Pancreas (tissue), 10 donors: ENCODE results near the gene CSNK1G1. TPM values are rescaled to one million over a fixed set of nuclear protein-coding genes. Genes with fewer than 3 reads are reported as not detected.
"Not testable (repeated sequence)": the region's sequence is repeated elsewhere in the genome, so short reads cannot be mapped to it uniquely, and the experiment has no call there.

ENCODE experiments used
- ATAC-seq, 4 donors: fragments of 200-7000 bp; cut with Tn5 transposase; one replicate each; pipeline versions ENCODE4 v1.8.0 to v1.9.1; 2020; ENCODE audit warnings: mild to moderate bottlenecking in 4 of 4, moderate library complexity in 4 of 4
- DNase-seq, 6 donors: peaks; one replicate each; pipeline ENCODE4 v3.0.0-alpha.2; 2020
- FAIRE-seq: peaks from 2 replicates; lab custom pipeline; 2012; peaks lifted over from hg19 to GRCh38; lab: Jason Lieb, UNC
- H3K27ac ChIP-seq, 4 donors: fragments of 200-600 bp; sonication (generic); 1 replicate in 3 of 4; 2 replicates in 1 of 4; pipeline versions ENCODE4 v1.5.0 to v1.8.0; 2020
- H3K27me3 ChIP-seq, 4 donors: fragments of 200-600 bp; one replicate each; pipeline ENCODE4 v1.8.0; 2021
- H3K36me3 ChIP-seq, 3 donors: fragments of 200-600 bp; sonication (generic) in 1 of 3; one replicate each; pipeline versions ENCODE4 v1.5.0 to v1.8.0; 2020 to 2021
- H3K4me1 ChIP-seq, 3 donors: fragments of 200-600 bp; one replicate each; pipeline ENCODE4 v1.8.0; 2021
- H3K4me3 ChIP-seq, 4 donors: fragments of 200-600 bp; sonication (generic) in 2 of 4; one replicate each; pipeline versions ENCODE4 v1.5.0 to v1.8.0; 2020 to 2021
- H3K9me3 ChIP-seq, 4 donors: fragments of 200-600 bp; one replicate each; pipeline ENCODE4 v1.8.0; 2021
- WGBS, 2 donors: extraction: QIAGEN DNeasy Blood & Tissue Kit; methylation state at CpG; one replicate each; pipeline ENCODE4 v1.1.7; 2013; 5-methylcytosine and 5-hydroxymethylcytosine counted together
- intact Hi-C, 3 donors: fragments of 100-400 bp; cut with DNase I; formaldehyde crosslinking; loops; one replicate each; pipeline versions ENCODE4 v1.11.1 to v1.14.2; 2022
- polyA plus RNA-seq, 2 donors: library from polyadenylated mRNA; stranded (reverse); fragments of 200-250 nt; gene quantifications; one replicate each; pipeline ENCODE4 v1.2.3, GENCODE V29; 2013
- total RNA-seq, 6 donors: library from RNA; stranded (reverse); fragmentation: NEBNext Ultra II Directional in 4 of 6; extraction: Animal tissue kit (Norgen Biotek cat#: 25700) in 4 of 6; gene quantifications; one replicate each; pipeline versions ENCODE4 v1.2.1 to v1.2.4, GENCODE V29; 2021 to 2023
- TF ChIP-seq, protein P1 (sequence below), 4 donors: fragments of 200-600 bp; sonication (generic) in 3 of 4; IDR thresholded peaks; one replicate each; pipeline versions ENCODE4 v1.5.0 to v1.8.0; 2021; ENCODE audit warnings: antibody characterized with exemption in 4 of 4
- donor health status: healthy with polysubstance abuse.
- donor health status: DM: no; HTN: no; CAD: no; lungs with moderate emphysema.
- donor health status: DM: no; HTN: no; CAD: no.
- donor health status: control.
- donor health status: control.
- donor health status: Bipolar disorder and iron deficiency.
- donor health status: DM: yes; HTN: yes; CAD: no.
- donor health status: DM: no; HTN: no; CAD: no.
- donor health status: DM: no; HTN: no; CAD: no.
- donor health status: DM: yes; HTN: yes; CAD: no.

The CSNK1G1 gene
- total and polyA plus RNA-seq, 8 donors = 2.4 to 12.1 (median 7.0) TPM

DNA sequence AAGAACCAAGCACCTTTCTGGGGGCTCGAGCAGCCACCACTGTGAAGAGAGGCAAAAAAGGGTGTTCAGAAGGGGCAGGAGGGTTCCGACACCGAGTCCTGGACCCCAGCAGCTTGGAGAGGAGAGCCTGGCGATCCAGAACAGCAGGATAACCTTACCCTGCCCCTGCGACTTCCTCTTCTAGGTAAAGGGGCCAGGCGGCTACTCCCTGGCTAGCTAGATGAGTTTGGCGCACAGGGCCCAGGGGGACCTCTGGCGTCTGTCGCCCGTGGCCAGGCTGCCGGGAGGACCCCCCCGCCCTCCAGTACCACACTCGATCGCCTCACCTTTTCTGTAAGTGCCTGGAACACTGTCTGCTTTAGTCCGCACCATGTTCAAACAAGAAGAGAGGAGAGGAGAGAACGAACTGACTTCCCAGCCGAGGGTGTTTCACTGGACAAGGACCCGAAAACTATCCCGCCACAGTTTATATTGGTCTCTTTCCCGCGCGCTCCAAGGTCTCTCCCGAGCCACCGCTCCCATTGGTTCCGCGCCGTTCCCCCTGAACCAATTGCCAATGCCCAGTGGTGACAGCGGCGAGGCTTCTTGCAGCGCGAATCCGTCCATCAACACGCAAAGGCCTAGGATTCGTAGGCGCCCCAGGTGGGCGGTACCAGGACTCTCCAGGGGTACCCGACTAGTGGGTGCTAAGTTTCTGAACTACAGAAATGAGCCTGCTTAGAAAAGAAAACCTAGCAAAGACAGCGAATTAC, 25.2 kb upstream of the CSNK1G1 start, which contains the start of gene PCLAF:
PCLAF (minus strand) TSS at position 442 of the 752 bp plus-strand sequence; CDS start at position 372, 70 bp downstream.
- intact Hi-C loops = no loop called here
- 0 to 1% methylated on average over 38 of the region's 38 CpGs for WGBS, 2 donors
- DNase-seq = peak; percentile 84 to 94 (median 88)
- Histone ChIP-seq H3K27ac (no peak within 1 kb of the TSS), H3K27me3 (no peaks in the 10 kb centered on the region), H3K4me3 (peak within 1 kb of the TSS; percentile 20 to 52 (median 36)), H3K9me3 (no peaks in the 10 kb centered on the region), H3K4me1 (peaks cover 0 to 6% (median 0%) of the 10 kb centered on the region in 3 donors), H3K36me3 (no peaks in the 10 kb centered on the region)
- peak; percentile 91 for FAIRE-seq
- TF ChIP-seq, protein P1, sequence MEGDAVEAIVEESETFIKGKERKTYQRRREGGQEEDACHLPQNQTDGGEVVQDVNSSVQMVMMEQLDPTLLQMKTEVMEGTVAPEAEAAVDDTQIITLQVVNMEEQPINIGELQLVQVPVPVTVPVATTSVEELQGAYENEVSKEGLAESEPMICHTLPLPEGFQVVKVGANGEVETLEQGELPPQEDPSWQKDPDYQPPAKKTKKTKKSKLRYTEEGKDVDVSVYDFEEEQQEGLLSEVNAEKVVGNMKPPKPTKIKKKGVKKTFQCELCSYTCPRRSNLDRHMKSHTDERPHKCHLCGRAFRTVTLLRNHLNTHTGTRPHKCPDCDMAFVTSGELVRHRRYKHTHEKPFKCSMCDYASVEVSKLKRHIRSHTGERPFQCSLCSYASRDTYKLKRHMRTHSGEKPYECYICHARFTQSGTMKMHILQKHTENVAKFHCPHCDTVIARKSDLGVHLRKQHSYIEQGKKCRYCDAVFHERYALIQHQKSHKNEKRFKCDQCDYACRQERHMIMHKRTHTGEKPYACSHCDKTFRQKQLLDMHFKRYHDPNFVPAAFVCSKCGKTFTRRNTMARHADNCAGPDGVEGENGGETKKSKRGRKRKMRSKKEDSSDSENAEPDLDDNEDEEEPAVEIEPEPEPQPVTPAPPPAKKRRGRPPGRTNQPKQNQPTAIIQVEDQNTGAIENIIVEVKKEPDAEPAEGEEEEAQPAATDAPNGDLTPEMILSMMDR (IDR thresholded peaks at IDR 0.05) = no peak
- peak; percentile 100 for ATAC-seq

DNA sequence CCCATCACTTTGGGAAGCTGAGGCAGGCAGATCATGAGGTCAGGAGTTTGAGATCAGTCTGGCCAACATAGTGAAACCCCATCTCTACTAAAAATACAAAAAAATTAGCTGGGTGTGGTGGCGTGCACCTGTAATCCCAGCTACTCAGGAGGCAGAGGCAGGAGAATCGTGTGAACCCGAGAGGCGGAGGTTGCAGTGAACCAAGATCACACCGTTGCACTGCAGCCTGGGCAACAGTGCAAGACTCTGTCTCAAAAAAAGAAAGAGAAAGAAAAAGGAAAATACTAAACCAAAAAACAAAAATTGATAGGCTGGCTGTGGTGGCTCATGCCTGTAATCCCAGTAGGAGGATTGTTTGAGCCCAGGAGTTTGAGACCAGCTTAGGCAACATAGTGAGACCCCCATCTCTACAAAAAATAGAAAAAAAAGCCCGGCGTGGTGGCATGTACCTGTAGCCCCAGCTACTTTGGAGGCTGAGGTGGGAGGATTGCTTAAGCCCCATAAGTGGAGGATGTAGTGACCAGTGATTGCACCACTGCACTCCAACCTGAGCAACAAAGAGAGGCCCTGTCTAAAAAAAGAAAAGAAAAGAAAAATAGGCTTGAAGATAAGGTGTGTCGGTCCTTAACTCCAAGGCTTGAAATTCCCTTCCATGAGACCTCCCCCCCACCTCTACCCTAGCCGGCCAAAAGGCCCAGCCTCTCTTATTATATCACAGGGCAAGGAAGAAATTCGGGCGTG, 24.3 kb upstream of the CSNK1G1 start:
- H3K27ac ChIP-seq, FAIRE-seq, H3K9me3 ChIP-seq, DNase-seq, H3K4me1 ChIP-seq, H3K36me3 ChIP-seq, ATAC-seq, H3K27me3 ChIP-seq, intact Hi-C loops: not testable (repeated sequence)
- peak overlapping the region in 1 of 4 donors; percentile 52 for H3K4me3 ChIP-seq
- 55 to 57% methylated on average over 11 of the region's 11 CpGs for WGBS, 2 donors

DNA sequence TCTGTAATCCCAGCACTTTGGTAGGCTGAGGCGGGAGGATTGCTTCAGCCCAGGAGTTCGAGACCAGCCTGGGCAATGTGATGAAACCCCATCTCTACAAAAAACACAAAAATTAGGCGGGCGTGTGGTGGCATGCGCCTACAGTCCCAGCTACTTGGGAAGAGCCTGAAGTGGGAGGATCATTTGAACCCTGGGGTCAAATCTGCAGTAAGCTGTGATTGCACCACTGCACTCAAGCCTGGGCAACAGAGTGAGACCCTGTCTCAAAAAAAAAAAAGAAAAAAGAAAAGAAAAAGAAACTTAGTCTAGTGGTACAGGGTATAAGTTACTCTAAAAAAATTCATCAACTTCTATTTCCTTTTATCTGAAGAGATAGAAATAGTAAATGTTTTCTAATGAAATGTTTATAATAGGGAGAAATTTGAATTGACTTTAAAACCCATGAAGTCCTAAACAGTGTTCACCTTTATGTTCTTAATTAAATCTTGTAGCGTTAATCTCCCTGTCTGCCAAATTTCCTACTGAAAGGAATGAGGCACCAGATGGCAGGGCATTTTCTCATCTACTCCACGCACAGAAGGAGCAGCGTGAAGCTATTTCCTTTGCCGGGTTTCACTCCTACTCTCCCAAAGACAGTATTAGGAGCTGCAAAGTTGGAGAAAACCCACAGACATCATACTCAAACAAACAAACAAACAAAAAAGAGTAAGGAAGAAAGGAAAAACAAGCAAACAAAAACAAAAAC, 23.4 kb upstream of the CSNK1G1 start:
- Histone ChIP-seq H3K27me3 (no peaks in the 10 kb centered on the region), H3K4me1 (peaks cover 0 to 6% (median 0%) of the 10 kb centered on the region in 3 donors), H3K36me3 (no peaks in the 10 kb centered on the region), H3K9me3 (no peaks in the 10 kb centered on the region), H3K4me3 (no peak overlapping the region), H3K27ac (no peak overlapping the region)
- DNase-seq (no peak), FAIRE-seq (no peak), ATAC-seq (no peak)
- WGBS, 2 donors = 69 to 74% methylated on average over 9 of the region's 9 CpGs
- TF ChIP-seq, protein P1 (IDR thresholded peaks at IDR 0.05) = no peak
- intact Hi-C loops = no loop called here

DNA sequence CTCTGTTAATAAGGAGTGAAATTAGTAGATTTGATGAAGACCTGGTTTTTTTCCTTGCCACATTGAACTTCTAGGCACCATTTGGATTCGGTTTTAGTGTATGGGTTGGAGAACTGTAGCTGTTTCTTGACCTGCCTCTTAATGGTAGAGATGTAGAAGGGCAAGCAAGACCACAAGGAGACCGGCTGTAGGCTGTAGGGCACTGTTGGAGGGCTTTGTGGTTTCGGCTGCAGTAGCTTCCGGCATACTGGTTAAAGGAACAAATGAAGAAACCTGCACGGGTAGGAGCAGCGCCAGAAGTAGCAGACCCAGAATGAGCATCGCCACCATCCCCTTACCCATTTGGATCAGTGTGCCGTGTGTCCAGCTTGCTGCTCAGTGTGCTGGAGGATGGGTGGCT, 17.4 kb upstream of the CSNK1G1 start:
- Histone ChIP-seq H3K27me3 (no peaks in the 10 kb centered on the region), H3K9me3 (no peaks in the 10 kb centered on the region), H3K4me1 (no peaks in the 10 kb centered on the region), H3K4me3 (no peak overlapping the region), H3K36me3 (no peaks in the 10 kb centered on the region), H3K27ac (no peak overlapping the region)
- TF ChIP-seq, protein P1 (IDR thresholded peaks at IDR 0.05) = no peak
- intact Hi-C loops = no loop called here
- DNase-seq (no peak), ATAC-seq (no peak), FAIRE-seq (no peak)
- WGBS, 2 donors = 95% methylated on average over 8 of the region's 8 CpGs

DNA sequence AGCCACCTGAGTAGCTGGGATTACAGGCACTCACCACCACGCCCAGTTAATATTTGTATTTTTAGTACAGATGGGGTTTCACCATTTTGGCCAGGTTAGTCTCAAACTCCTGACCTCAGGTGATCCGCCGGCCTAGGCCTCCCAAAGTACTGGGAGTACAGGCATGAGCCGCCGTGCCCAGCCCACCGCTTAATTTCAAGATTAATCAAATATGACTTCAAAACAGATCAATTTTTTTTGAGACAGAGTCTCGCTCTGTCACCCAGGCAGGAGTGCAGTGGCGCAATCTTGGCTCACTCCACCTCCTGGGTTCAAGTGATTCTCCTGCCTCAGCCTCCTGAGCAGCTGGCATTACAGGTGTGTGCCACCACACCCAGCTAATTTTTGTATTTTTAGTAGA, 15.4 kb upstream of the CSNK1G1 start:
- WGBS, 2 donors = 95 to 97% methylated on average over 8 of the region's 8 CpGs

More for the DNA sequence above, 15.4 kb upstream of the CSNK1G1 start:
- H3K4me1 ChIP-seq, intact Hi-C loops, ATAC-seq, H3K9me3 ChIP-seq, H3K27me3 ChIP-seq, FAIRE-seq, H3K4me3 ChIP-seq, DNase-seq, H3K27ac ChIP-seq, H3K36me3 ChIP-seq: not testable (repeated sequence)
